ENCODE measurements around the gene PPIP5K2.
"Not testable (repeated sequence)": the region's sequence is repeated elsewhere in the genome, so short reads cannot be mapped to it uniquely, and the experiment has no call there.

PPIP5K2 gene

DNA sequence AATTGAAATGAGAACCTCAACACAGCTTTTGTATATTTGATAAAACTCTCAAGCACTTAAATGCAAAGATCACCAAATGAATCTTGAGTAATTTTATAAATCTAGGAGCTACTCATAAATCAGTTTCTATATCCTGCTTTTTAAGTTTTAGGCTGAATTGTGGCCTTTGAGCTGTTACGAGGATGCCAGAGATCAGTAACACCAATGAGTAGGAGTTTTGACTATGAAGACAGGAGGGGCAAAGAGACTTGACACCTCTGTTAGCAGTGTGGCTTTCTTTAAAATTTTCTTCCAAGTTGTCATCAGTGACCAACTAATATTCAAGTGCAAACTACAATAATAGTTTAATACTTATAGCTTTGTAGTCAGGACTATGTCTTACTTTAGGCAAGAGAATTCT lies 12.6 kb downstream of the PPIP5K2 start:
- no peak overlapping the region for H3K27ac ChIP-seq
- H3K4me1 ChIP-seq (ENCODE audit: control insufficient read depth in 1 of 2, insufficient read depth in 1 of 2, low read depth in 1 of 2, low read length in 1 of 2), result no peaks in the 10 kb centered on the region
- peaks cover 38% of the 10 kb centered on the region for H3K36me3 ChIP-seq
- H3K27me3 ChIP-seq, result no peaks in the 10 kb centered on the region
- TF ChIP-seq, protein P1, sequence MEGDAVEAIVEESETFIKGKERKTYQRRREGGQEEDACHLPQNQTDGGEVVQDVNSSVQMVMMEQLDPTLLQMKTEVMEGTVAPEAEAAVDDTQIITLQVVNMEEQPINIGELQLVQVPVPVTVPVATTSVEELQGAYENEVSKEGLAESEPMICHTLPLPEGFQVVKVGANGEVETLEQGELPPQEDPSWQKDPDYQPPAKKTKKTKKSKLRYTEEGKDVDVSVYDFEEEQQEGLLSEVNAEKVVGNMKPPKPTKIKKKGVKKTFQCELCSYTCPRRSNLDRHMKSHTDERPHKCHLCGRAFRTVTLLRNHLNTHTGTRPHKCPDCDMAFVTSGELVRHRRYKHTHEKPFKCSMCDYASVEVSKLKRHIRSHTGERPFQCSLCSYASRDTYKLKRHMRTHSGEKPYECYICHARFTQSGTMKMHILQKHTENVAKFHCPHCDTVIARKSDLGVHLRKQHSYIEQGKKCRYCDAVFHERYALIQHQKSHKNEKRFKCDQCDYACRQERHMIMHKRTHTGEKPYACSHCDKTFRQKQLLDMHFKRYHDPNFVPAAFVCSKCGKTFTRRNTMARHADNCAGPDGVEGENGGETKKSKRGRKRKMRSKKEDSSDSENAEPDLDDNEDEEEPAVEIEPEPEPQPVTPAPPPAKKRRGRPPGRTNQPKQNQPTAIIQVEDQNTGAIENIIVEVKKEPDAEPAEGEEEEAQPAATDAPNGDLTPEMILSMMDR (IDR thresholded peaks at IDR 0.05), result no peak
- no peaks in the 10 kb centered on the region for H3K9me3 ChIP-seq
- H3K4me3 ChIP-seq (ENCODE audit: low read depth in 1 of 2, low read length in 1 of 2), result no peak overlapping the region

DNA sequence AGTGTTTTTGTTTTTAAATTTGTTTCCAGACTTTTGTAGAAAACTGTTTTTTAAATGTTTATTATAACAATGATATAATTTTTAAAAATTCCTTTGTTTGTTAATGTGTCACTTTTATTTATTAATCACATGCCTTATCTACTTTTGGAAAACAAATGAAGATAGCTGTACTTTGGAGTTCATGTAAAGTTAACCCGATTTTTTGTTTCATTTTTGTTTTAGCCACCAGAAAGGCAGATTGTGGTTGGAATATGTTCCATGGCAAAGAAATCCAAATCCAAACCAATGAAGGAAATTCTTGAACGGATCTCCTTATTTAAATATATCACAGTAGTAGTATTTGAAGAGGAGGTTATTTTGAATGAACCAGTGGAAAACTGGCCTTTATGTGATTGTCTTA lies 13.1 kb downstream of the PPIP5K2 start:
- Histone ChIP-seq H3K27ac (no peak overlapping the region), H3K36me3 (peaks cover 43% of the 10 kb centered on the region), H3K4me1 (ENCODE audit: control insufficient read depth in 1 of 2, insufficient read depth in 1 of 2, low read depth in 1 of 2, low read length in 1 of 2) (no peaks in the 10 kb centered on the region), H3K27me3 (no peaks in the 10 kb centered on the region), H3K9me3 (no peaks in the 10 kb centered on the region), H3K4me3 (ENCODE audit: low read depth in 1 of 2, low read length in 1 of 2) (no peak overlapping the region)
- TF ChIP-seq, protein P1 (IDR thresholded peaks at IDR 0.05), result no peak

GRCh38 chr5:103135461-103135860 lies 15.4 kb downstream of the PPIP5K2 start:
- Histone ChIP-seq H3K27ac (no peak overlapping the region), H3K27me3 (no peaks in the 10 kb centered on the region), H3K36me3 (peaks cover 48% of the 10 kb centered on the region), H3K4me1 (ENCODE audit: control insufficient read depth in 1 of 2, insufficient read depth in 1 of 2, low read depth in 1 of 2, low read length in 1 of 2) (no peaks in the 10 kb centered on the region), H3K4me3 (ENCODE audit: low read depth in 1 of 2, low read length in 1 of 2) (no peak overlapping the region), H3K9me3 (no peaks in the 10 kb centered on the region)
- TF ChIP-seq, protein P1 (IDR thresholded peaks at IDR 0.05), result no peak

- H3K36me3 ChIP-seq, result peaks cover 69% of the 10 kb centered on the region
- TF ChIP-seq, protein P1 (IDR thresholded peaks at IDR 0.05), result no peak
- no peaks in the 10 kb centered on the region for H3K4me1 ChIP-seq (ENCODE audit: control insufficient read depth in 1 of 2, insufficient read depth in 1 of 2, low read depth in 1 of 2, low read length in 1 of 2)
- H3K9me3 ChIP-seq, result no peaks in the 10 kb centered on the region
- H3K27me3 ChIP-seq, result no peaks in the 10 kb centered on the region
- no peak overlapping the region for H3K27ac ChIP-seq
- H3K4me3 ChIP-seq (ENCODE audit: low read depth in 1 of 2, low read length in 1 of 2), result no peak overlapping the region
Observed at GRCh38 chr5:103138202-103138690, 18.1 kb downstream of the PPIP5K2 start.

DNA sequence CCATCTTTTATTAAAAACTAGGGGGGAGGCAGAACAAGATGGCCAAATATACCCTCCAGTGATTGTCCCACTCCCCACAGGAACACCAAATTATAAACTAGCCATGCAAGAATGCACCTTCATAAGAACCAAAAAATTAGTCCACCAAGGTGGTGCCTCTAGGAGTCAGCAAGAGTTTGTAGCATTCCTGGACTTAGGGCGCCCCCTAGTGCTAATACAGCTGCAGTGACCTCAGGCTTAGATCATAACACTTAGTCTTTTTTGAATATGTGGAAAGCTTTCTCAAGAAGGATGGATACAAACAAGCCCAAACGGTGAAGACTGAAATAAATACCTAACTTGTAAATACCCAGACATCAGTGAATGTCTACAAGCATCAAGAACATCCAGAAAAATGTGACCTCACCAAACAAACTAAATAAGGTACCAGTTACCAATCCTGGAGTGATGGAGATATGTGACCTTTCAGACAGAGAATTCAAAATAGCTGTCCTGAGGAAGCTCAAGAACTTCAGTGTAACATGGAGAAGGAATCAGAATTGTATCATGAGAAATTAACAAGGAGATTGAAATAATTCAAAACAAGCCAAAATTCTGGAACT lies 19.3 kb downstream of the PPIP5K2 start:
- H3K9me3 ChIP-seq, result no peaks in the 10 kb centered on the region
- TF ChIP-seq, protein P1 (IDR thresholded peaks at IDR 0.05), result peak; percentile 90
- H3K4me3 ChIP-seq (ENCODE audit: low read depth in 1 of 2, low read length in 1 of 2), result no peak overlapping the region
- no peaks in the 10 kb centered on the region for H3K27me3 ChIP-seq
- peaks cover 65% of the 10 kb centered on the region for H3K36me3 ChIP-seq
- H3K27ac ChIP-seq, result no peak overlapping the region
- H3K4me1 ChIP-seq (ENCODE audit: control insufficient read depth in 1 of 2, insufficient read depth in 1 of 2, low read depth in 1 of 2, low read length in 1 of 2), result no peaks in the 10 kb centered on the region

GRCh38 chr5:103142132-103142531 lies 22.0 kb downstream of the PPIP5K2 start:
- H3K27ac ChIP-seq; H3K4me3 ChIP-seq (ENCODE audit: low read depth in 1 of 2, low read length in 1 of 2); H3K4me1 ChIP-seq (ENCODE audit: control insufficient read depth in 1 of 2, insufficient read depth in 1 of 2, low read depth in 1 of 2, low read length in 1 of 2); H3K27me3 ChIP-seq; H3K9me3 ChIP-seq: not testable (repeated sequence)
- peaks cover 50% of the 10 kb centered on the region for H3K36me3 ChIP-seq

All from neutrophil (primary cell).